NCI-H748 treated with DMSO at 0.1 percent for 48 hours (cell line): ENCODE measurements around the gene LMNB1.
A peak's percentile ranks its signal among the peaks of the same experiment; 100 is the strongest.
"Not testable (repeated sequence)": the region's sequence is repeated elsewhere in the genome, so short reads cannot be mapped to it uniquely, and the experiment has no call there.

Experiments used
- DNase-seq: peaks from one replicate; lab custom pipeline; 2025; lab: John Stamatoyannopoulos, UW

LMNB1 gene

GRCh38 chr5:126776499-126777256, at the start of gene LMNB1:
Gene LMNB1, plus strand, starts transcription at chr5:126777136. Its CDS starts 373 bp downstream, at chr5:126777509.
- peak; percentile 98 for DNase-seq

DNA sequence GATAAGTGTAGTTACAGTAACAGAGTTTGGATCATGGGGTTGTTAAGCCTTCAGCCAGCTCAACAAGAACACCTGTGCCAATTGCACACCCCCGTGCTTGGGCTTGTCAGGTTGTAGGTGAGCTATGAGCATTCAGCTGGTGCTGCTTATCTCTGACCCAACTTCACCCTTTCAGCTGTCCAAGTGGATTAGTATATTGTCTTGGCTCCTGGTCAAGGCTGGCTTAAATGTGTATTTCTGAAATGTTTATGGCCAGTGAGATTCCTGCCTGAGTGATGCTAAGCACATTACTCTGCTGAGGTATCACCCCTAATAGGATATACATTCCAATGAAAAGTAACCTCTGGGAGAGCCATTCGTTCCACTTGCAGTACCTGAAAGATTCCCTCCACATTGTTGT, 44.2 kb upstream of the LMNB1 start:
- DNase-seq: no peak

- not testable (repeated sequence) for DNase-seq
These were observed 42.4 kb upstream of the LMNB1 start for GRCh38 chr5:126734573-126734972.

DNA sequence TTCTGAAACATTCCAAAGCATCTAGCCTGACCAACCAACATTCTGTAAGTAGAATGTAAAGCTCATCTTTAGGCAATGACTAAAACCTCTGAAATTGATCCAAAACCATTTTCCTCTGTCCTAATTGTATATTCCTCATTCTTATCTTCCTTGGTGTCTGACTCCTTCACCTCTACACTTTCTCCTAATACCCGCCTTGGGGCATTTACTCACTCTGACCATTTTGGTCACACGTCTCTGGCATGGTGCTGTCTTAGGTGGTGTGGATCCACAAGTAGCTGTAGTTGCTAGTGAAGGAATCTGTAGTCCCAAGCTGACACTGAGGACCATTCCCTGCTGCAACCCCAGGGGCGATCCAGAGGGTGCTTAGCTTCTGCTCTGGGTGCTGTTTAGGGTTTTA, 40.8 kb upstream of the LMNB1 start:
- DNase-seq: no peak

GRCh38 chr5:126741361-126741760, 35.6 kb upstream of the LMNB1 start:
- DNase-seq: no peak

- no peak for DNase-seq
These were observed 34.5 kb upstream of the LMNB1 start for GRCh38 chr5:126742425-126742824.

DNA sequence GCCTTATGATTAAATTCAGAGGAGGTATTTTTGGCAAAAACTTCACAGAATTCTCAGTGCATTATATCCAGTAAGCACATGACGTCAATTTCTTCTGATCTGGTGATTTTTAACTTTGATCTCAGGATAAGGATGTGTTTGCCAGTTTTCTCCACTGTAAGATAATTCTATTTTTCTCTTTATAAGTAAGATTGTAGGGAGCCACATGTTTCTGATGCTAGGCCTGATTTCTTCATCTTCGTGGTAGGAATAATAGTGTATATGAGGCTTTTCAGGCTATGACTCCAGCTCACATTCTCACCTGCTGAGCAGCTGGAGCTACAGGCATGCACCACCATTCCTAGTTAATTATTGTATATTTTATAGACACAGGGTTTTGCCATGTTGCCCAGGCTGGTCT, 32.1 kb upstream of the LMNB1 start:
- no peak for DNase-seq

- peak; percentile 48 for DNase-seq
These were observed 31.5 kb upstream of the LMNB1 start for GRCh38 chr5:126745259-126745992.

DNA sequence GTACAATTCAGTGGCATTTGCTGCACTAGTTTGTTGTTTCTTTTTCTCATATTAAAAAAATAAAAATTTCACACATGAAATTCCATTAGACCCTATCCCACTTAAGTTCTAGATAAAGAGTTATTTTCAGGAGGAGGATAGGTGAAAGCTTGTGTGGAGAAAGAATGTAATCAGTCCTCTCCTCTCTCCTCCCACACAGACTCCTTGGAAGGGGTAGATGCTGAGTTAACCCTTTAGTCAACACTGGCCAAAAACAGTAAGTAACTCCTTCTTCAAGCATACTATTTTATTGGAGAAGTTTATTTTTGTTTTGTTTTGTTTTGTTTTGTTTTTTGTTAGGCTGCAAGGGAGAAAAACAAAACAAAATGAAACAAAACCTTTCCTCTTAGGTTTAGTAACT, 30.6 kb upstream of the LMNB1 start:
- no peak for DNase-seq

- DNase-seq: no peak
These were observed 24.7 kb upstream of the LMNB1 start for GRCh38 chr5:126752081-126752785.

DNA sequence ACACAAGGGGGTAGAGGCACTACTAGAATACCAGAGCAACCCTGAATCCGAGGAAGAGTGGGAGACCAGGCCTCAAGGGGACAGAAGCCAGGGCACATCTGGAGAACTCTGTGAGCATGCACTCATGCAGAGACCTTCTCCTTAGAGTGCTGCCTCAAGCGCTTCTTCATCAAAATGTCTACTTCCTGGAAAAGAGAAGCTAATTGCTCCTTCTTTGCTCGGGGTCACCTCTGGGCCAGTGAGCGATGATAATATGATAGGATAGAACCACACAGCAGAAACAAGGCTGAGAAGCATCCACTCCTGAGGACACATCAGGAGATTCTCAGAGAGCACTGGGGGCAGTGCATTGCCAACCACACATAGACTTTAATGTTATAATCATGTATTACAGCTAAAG, 23.7 kb upstream of the LMNB1 start:
- no peak for DNase-seq

DNA sequence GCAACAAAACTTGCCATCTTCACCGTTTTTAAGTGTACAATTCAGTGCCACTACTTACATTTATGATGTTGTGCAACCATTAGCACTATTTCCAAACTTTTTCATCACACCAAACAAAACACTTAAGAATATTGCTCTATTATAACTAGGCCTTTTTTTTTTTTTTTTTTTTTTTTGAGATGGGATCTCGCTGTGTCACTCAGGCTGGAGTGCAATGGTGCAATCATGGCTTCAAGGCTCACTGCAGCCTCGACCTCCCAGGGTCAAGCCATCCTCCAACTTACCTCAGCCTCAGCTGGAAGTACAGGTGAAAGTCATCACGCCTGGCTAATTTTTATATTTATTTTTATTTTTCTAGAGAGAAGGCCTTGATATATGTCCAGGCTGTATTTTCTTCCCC, 22.3 kb upstream of the LMNB1 start:
- DNase-seq: no peak

GRCh38 chr5:126755593-126755992, 21.3 kb upstream of the LMNB1 start:
- no peak for DNase-seq

DNA sequence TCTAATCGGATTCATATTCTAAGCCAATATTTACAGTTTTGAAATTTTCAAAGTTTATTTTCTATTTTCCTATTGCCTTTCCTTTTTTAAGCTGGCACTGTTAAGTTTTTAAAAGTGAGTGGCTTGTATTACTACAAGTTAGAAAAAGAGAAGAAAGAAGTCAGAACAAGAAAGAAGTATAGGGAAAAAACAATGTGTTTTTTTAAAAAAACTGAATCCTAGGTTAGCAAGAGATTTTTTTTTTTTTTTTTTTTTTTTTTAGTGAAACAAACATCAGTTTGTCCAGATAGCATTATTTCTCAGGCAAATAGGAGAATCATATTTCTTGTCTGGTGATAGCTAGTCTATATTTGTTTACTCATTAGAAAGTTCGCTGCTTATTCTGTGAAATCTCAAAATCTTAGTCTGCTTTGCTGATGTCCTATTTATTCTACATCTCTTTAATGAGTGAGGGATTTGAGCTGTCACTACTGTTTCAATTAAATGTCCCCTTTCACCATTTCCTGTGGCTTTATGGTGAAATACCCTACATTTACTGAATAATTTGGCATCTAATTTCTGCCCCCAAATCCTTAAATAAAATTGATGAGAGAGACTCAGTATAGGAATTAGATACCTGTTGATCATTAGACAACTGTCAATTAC, 19.1 kb upstream of the LMNB1 start:
- DNase-seq: no peak

DNA sequence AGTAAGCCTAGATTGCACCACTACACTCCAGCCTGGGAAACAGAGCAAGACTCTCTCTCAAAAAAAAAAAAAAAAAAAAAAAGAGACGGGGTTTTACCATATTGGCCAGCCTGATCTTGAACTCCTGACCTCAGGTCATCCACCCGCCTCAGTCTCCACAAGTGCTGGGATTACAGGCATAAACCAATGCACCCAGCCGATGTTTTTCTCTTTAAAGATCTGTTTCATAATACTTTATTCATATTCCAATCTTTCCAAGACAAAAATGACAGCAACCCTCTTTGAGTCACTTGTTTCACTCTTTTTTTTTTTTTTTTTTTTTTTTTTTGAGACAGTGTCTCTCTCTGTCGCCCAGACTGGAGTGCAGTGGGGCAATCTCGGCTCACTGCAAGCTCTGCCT, 13.6 kb upstream of the LMNB1 start:
- DNase-seq: no peak

DNA sequence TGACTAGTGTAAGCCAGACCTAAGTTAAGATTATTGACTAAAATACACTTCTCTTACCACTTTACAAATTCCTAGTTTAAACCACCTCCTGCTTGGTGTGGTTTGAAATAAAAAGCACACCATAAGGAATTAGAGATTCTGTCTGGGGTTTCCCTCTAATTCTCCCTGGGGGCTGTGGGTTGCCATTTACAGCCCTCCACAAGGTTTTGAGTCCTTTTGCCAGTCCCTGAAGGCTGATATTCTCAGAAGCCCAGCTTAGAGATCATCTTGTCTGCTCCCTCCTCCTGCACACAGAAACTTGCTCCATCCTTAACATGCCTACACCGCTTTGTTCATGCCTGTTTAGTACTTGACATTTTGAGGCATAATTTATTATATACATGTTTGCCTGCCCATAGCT, 7.2 kb upstream of the LMNB1 start:
- DNase-seq: no peak

DNA sequence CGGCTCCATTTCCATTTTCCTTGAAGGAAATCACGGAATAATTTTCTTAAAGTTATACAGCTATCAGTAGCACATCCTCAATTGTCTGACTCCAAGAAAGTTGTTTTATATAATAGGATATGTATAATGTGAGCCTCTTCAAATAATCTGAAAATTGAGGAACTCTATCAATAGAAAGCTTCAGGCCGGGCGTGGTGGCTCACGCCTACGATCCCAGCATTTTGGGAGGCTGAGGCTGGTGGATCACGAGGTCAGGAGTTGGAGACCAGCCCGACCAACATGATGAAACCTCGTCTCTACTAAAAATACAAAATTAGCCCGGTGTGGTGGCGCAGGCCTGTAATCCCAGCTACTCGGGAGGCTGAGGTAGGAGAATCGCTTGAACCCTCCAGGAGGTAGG, 3.4 kb upstream of the LMNB1 start:
- DNase-seq: not testable (repeated sequence)

GRCh38 chr5:126774595-126774994, 2.3 kb upstream of the LMNB1 start:
- DNase-seq: not testable (repeated sequence)

DNA sequence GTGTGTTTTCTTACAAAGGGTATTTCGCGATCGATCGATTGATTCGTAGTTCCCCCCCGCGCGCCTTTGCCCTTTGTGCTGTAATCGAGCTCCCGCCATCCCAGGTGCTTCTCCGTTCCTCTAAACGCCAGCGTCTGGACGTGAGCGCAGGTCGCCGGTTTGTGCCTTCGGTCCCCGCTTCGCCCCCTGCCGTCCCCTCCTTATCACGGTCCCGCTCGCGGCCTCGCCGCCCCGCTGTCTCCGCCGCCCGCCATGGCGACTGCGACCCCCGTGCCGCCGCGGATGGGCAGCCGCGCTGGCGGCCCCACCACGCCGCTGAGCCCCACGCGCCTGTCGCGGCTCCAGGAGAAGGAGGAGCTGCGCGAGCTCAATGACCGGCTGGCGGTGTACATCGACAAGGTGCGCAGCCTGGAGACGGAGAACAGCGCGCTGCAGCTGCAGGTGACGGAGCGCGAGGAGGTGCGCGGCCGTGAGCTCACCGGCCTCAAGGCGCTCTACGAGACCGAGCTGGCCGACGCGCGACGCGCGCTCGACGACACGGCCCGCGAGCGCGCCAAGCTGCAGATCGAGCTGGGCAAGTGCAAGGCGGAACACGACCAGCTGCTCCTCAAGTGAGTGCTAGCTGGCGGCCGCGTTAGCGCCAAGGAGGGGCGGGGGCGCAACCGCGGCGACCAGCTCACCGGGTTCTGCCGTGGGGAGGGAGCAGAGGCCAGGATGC, 480 bp downstream of the LMNB1 start:
- DNase-seq: peak; percentile 47

- peak; percentile 97 for DNase-seq
These were observed 1.2 kb downstream of the LMNB1 start for GRCh38 chr5:126777975-126778674.
